ENCODE results near the gene NCK2.

- TF ChIP-seq, protein P1, sequence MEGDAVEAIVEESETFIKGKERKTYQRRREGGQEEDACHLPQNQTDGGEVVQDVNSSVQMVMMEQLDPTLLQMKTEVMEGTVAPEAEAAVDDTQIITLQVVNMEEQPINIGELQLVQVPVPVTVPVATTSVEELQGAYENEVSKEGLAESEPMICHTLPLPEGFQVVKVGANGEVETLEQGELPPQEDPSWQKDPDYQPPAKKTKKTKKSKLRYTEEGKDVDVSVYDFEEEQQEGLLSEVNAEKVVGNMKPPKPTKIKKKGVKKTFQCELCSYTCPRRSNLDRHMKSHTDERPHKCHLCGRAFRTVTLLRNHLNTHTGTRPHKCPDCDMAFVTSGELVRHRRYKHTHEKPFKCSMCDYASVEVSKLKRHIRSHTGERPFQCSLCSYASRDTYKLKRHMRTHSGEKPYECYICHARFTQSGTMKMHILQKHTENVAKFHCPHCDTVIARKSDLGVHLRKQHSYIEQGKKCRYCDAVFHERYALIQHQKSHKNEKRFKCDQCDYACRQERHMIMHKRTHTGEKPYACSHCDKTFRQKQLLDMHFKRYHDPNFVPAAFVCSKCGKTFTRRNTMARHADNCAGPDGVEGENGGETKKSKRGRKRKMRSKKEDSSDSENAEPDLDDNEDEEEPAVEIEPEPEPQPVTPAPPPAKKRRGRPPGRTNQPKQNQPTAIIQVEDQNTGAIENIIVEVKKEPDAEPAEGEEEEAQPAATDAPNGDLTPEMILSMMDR (IDR thresholded peaks at IDR 0.05), result no peak
- TF ChIP-seq ZFP36 (IDR thresholded peaks at IDR 0.05; ENCODE audit: borderline replicate concordance, partially characterized antibody) (no peak), POLR2A (IDR thresholded peaks at IDR 0.05; ENCODE audit: low read length) (no peak), CEBPB (IDR thresholded peaks at IDR 0.05) (no peak), HDAC2 (IDR thresholded peaks at IDR 0.05) (no peak), RAD21 (conservative IDR thresholded peaks at IDR 0.05 in 1 of 2, IDR thresholded peaks at IDR 0.05 in 1 of 2) (no peak), RFX5 (IDR thresholded peaks at IDR 0.05) (no peak), TFCP2L1 (CRISPR knock-in tag; IDR thresholded peaks at IDR 0.05) (no peak), RNF2 (IDR thresholded peaks at IDR 0.05; ENCODE audit: borderline replicate concordance, low read depth) (no peak), KDM5A (IDR thresholded peaks at IDR 0.05) (no peak), MYC (IDR thresholded peaks at IDR 0.05; ENCODE audit: borderline replicate concordance, low read length) (no peak), JUN (IDR thresholded peaks at IDR 0.05) (no peak), MAFK (IDR thresholded peaks at IDR 0.05; ENCODE audit: partially characterized antibody) (no peak)
- TF ChIP-seq, protein P2, sequence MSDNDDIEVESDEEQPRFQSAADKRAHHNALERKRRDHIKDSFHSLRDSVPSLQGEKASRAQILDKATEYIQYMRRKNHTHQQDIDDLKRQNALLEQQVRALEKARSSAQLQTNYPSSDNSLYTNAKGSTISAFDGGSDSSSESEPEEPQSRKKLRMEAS (IDR thresholded peaks at IDR 0.05), result no peak
These were observed 130.5 kb downstream of the NCK2 start for GRCh38 chr2:105875241-105875640.

All from A549 (cell line).